Subcutaneous abdominal adipose tissue (tissue), 5 donors: ENCODE measurements around the gene TRIM24.

Source experiments
- H3K27ac ChIP-seq: one replicate; pipeline ENCODE4 v1.7.0; 2013; ENCODE audit warnings: low read depth, mild to moderate bottlenecking, inconsistent platforms, low read length, moderate library complexity
- H3K27me3 ChIP-seq, 5 donors: one replicate each; pipeline ENCODE4 v1.7.0; 2013; ENCODE audit warnings: low read length in 5 of 5, inconsistent platforms in 1 of 5; ENCODE audit not compliant: control insufficient read depth in 5 of 5, insufficient read depth in 4 of 5
- H3K36me3 ChIP-seq, 5 donors: one replicate each; pipeline ENCODE4 v1.7.0; 2013; ENCODE audit warnings: low read length in 5 of 5; ENCODE audit not compliant: control insufficient read depth in 5 of 5, insufficient read depth in 5 of 5
- H3K4me1 ChIP-seq, 5 donors: one replicate each; pipeline ENCODE4 v1.7.0; 2013; ENCODE audit warnings: low read length in 5 of 5, mild to moderate bottlenecking in 3 of 5, moderate library complexity in 1 of 5; ENCODE audit not compliant: control insufficient read depth in 5 of 5, insufficient read depth in 5 of 5
- H3K4me3 ChIP-seq, 5 donors: one replicate each; pipeline ENCODE4 v1.7.0; 2013; ENCODE audit warnings: low read length in 5 of 5, low read depth in 1 of 5
- H3K9ac ChIP-seq, 5 donors: one replicate each; pipeline ENCODE4 v1.7.0; 2013; ENCODE audit warnings: low read length in 5 of 5, mild to moderate bottlenecking in 4 of 5, moderate library complexity in 3 of 5
- H3K9me3 ChIP-seq, 5 donors: one replicate each; pipeline ENCODE4 v1.7.0; 2013; ENCODE audit warnings: low read length in 5 of 5; ENCODE audit not compliant: control insufficient read depth in 5 of 5
- donor health status: healthy.
- donor health status: healthy.
- donor health status: healthy.
- donor health status: healthy.
- donor health status: healthy.

The TRIM24 gene

DNA sequence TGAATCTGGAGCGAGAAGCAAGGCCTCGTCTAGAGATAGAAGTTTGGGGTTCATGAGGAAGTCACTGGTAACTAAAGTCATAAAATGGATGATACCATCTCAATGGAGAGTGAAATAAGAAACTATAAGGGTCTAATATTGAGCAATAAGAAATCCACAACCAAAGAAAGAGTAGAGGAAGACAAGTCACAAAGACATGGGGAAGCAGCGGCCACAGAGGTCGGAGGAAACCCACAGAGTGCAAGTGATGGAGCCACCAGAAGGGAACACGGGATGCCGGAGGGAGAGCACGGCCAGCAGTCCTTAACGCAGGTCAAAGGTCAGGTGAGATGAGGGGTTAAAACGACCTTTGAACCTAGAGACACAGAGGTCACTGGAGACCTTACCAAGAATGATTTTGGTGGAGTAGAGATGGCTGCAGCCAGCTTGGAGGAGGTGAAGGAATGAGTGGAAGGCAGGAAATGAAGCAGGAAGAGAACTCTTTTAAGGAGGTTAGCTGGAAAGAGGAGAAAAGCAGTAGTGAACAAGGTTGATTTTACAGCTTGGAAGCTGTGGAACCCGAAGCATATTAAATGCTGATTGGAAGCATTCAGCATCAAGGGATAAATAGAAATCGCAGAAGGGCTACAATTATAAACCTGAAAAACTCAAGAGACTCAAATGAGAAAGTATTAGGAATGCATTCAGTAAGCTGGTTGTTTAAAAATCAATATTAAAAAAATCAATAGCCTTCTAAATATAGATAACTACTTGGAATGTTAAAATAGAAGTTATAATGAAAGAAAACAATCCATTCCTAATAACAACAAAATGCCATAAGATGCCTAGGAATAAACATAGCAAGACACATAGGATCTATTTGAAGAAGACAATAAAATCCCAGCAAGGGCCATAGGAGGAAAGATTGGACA lies 147.4 kb downstream of the TRIM24 start:
- Histone ChIP-seq H3K27me3 (no peaks in the 10 kb centered on the region), H3K9me3 (no peaks in the 10 kb centered on the region), H3K4me3 (no peak overlapping the region), H3K4me1 (no peaks in the 10 kb centered on the region), H3K9ac (no peak overlapping the region), H3K36me3 (no peaks in the 10 kb centered on the region), H3K27ac (no peak overlapping the region)

GRCh38 chr7:138608275-138608674 lies 148.2 kb downstream of the TRIM24 start:
- Histone ChIP-seq H3K4me1 (no peaks in the 10 kb centered on the region), H3K4me3 (no peak overlapping the region), H3K9me3 (no peaks in the 10 kb centered on the region), H3K27me3 (no peaks in the 10 kb centered on the region), H3K27ac (no peak overlapping the region), H3K36me3 (no peaks in the 10 kb centered on the region), H3K9ac (no peak overlapping the region)

DNA sequence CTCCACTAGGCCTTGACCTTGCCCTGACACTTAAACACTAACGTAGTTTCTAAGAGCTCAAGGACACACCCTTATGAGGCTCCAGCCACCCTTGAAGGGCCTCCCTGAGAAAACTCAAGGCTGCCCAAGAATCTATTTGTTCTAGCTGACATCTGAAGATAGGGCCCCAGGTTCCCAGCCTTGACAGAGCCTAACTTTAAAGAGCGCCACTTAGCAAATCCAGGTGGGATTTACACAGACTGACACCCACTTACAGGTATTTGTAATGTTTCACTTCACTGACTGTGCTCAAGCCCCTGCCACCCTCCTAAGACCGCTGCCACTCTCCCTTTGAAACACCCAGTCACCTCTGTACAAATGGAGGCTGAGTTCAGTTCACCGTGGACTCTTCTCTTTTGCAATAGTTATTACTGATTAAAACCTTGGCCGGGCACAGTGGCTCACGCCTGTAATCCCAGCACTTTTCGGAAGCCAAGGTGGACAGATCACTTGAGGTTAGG lies 150.7 kb downstream of the TRIM24 start:
- H3K36me3 ChIP-seq = no peaks in the 10 kb centered on the region
- no peaks in the 10 kb centered on the region for H3K4me1 ChIP-seq
- H3K9me3 ChIP-seq = no peaks in the 10 kb centered on the region
- no peak overlapping the region for H3K4me3 ChIP-seq
- no peak overlapping the region for H3K27ac ChIP-seq
- H3K9ac ChIP-seq = no peak overlapping the region
- H3K27me3 ChIP-seq = no peaks in the 10 kb centered on the region

- Histone ChIP-seq H3K4me1 (no peaks in the 10 kb centered on the region), H3K36me3 (no peaks in the 10 kb centered on the region), H3K9ac (no peak overlapping the region), H3K27ac (no peak overlapping the region), H3K27me3 (no peaks in the 10 kb centered on the region), H3K9me3 (no peaks in the 10 kb centered on the region), H3K4me3 (no peak overlapping the region)
Measured at GRCh38 chr7:138613630-138614029, 153.6 kb downstream of the TRIM24 start.

GRCh38 chr7:138616085-138616484 lies 156.0 kb downstream of the TRIM24 start:
- H3K27me3 ChIP-seq = no peaks in the 10 kb centered on the region
- H3K9ac ChIP-seq = no peak overlapping the region
- no peak overlapping the region for H3K27ac ChIP-seq
- no peaks in the 10 kb centered on the region for H3K9me3 ChIP-seq
- H3K4me1 ChIP-seq = no peaks in the 10 kb centered on the region
- H3K36me3 ChIP-seq = no peaks in the 10 kb centered on the region
- H3K4me3 ChIP-seq = no peak overlapping the region

DNA sequence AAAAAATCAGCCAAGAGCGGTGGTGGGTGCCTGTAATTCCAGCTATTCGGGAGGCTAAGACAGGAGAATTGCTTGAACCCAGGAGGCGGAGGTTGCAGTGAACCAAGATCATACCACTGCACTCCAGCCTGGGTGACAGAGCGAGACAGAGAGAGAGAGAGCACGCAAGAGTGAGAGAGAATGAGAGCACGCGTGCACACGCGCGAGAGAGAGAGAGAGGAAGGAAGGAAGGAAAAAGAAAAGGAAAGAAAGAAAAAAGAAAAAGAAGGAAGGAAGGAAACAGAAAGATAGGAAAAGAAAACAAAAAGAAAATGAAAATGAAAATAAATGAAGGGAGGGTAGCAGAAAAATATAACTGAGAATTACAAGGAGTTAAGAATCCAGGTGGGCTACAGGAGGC lies 158.4 kb downstream of the TRIM24 start:
- H3K9me3 ChIP-seq = no peaks in the 10 kb centered on the region
- H3K9ac ChIP-seq = no peak overlapping the region
- no peaks in the 10 kb centered on the region for H3K36me3 ChIP-seq
- no peak overlapping the region for H3K4me3 ChIP-seq
- H3K27ac ChIP-seq = no peak overlapping the region
- no peaks in the 10 kb centered on the region for H3K27me3 ChIP-seq
- H3K4me1 ChIP-seq = no peaks in the 10 kb centered on the region

DNA sequence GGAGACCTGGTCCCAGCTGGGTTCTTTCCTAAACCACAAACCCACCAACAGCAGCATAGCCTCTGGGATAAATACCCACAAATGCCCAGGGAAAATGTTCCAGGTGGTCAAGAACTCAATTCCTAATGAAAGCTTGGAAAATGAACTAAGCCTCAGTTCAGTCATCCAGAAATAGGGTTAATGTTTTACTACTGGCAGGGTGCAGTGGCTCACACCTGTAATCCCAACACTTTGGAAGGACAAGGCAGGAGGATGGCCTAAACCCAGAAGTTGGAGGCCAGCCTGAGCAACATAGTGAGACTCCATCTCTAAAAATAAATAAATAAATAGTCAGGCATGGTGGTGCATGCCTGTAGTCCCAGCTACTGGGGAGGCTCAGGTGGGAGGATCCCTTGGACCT lies 158.9 kb downstream of the TRIM24 start:
- Histone ChIP-seq H3K9me3 (no peaks in the 10 kb centered on the region), H3K27me3 (no peaks in the 10 kb centered on the region), H3K4me3 (no peak overlapping the region)

GRCh38 chr7:138622841-138623240 lies 162.8 kb downstream of the TRIM24 start:
- H3K27me3 ChIP-seq = no peaks in the 10 kb centered on the region
- peaks cover 0 to 4% (median 0%) of the 10 kb centered on the region in 5 donors for H3K4me1 ChIP-seq
- no peaks in the 10 kb centered on the region for H3K36me3 ChIP-seq
- H3K9ac ChIP-seq = no peak overlapping the region
- no peak overlapping the region for H3K27ac ChIP-seq
- no peak overlapping the region for H3K4me3 ChIP-seq
- H3K9me3 ChIP-seq = no peaks in the 10 kb centered on the region

More for the DNA sequence above, 158.9 kb downstream of the TRIM24 start:
- Histone ChIP-seq H3K27ac (no peak overlapping the region), H3K36me3 (no peaks in the 10 kb centered on the region), H3K9ac (no peak overlapping the region), H3K4me1 (no peaks in the 10 kb centered on the region)

DNA sequence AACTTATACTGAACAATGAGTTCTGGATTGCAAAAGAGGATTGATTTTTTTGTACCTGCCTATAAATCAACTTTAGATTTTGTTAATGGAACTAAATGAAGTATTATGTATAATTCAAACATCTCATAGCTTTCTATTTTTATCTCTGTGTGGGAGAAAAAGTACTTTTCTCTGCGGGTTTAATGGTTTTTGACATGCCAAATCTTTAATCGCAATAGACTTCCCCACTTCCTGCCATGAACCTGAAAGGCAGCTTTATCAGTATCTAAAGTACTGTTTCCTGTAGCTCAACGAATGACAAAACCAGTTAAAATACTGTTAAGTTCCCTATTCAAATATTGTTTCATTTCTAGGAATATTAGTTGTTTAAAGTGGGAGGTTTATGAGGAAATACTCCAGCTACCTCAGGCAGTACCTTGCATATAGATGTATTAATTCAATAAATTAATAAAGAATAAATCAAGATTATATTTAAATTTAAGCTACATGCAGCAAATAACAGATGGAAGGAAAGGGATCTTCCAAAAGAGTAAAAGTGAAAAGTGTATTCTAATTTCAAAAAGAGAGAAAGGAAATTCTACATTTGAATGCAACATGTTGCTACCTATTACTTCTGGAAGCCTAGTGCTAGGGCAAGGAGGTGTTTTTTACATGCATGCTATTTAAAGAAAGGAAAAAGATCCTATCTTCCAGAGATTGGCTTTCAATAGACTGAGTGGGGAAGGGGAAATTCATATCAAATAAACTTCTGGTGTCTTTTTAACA lies 165.2 kb downstream of the TRIM24 start:
- Histone ChIP-seq H3K27me3 (peaks cover 0 to 2% (median 0%) of the 10 kb centered on the region in 5 donors), H3K36me3 (no peaks in the 10 kb centered on the region), H3K4me3 (no peak overlapping the region), H3K4me1 (peaks cover 0 to 4% (median 0%) of the 10 kb centered on the region in 5 donors), H3K9me3 (no peaks in the 10 kb centered on the region), H3K9ac (no peak overlapping the region), H3K27ac (no peak overlapping the region)

DNA sequence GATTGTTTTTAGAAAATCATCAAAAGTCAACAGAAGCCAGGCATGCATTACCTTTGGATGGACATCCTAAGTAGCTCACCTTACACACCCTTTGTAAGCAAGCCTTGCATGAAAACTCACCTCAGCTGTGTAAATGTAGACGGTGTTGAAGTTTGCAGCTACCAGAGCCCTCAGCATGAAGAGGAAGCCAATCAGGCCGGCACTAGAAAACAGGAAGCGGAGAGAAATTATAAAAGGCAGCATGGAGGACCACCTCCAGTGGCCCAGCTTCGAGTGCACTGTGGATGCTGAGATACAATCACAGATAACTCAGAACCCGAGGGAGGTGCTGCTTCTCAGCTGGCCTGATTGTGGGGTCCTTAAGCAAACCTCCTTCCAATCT lies 165.8 kb downstream of the TRIM24 start:
- no peak overlapping the region for H3K9ac ChIP-seq
- H3K36me3 ChIP-seq = no peaks in the 10 kb centered on the region
- peaks cover 0 to 3% (median 0%) of the 10 kb centered on the region in 5 donors for H3K27me3 ChIP-seq
- H3K4me1 ChIP-seq = peaks cover 0 to 4% (median 0%) of the 10 kb centered on the region in 5 donors
- no peak overlapping the region for H3K4me3 ChIP-seq
- H3K9me3 ChIP-seq = no peaks in the 10 kb centered on the region
- no peak overlapping the region for H3K27ac ChIP-seq
